DMS 273 treated with DMSO at 0.1 percent for 48 hours (cell line): ENCODE data around the gene HOXD11.

ENCODE experiments used
- DNase-seq: peaks from one replicate; lab custom pipeline; 2025; lab: John Stamatoyannopoulos, UW

The HOXD11 gene

GRCh38 chr2:176105730-176106580 is 1.1 kb upstream of the HOXD11 start:
- DNase-seq: no peak

DNA sequence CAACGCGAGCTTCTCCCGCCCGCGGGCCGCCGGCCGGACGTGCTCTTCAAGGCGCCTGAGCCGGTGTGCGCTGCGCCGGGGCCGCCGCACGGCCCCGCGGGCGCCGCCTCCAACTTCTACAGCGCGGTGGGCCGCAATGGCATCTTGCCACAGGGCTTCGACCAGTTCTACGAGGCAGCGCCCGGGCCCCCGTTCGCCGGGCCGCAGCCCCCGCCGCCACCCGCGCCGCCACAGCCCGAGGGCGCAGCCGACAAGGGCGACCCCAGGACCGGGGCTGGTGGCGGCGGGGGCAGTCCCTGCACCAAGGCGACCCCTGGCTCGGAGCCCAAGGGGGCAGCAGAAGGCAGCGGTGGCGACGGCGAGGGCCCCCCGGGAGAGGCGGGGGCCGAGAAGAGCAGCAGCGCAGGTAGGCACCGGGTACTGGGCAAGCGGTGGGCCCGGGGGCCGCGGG is 676 bp downstream of the HOXD11 start:
- DNase-seq: no peak

DNA sequence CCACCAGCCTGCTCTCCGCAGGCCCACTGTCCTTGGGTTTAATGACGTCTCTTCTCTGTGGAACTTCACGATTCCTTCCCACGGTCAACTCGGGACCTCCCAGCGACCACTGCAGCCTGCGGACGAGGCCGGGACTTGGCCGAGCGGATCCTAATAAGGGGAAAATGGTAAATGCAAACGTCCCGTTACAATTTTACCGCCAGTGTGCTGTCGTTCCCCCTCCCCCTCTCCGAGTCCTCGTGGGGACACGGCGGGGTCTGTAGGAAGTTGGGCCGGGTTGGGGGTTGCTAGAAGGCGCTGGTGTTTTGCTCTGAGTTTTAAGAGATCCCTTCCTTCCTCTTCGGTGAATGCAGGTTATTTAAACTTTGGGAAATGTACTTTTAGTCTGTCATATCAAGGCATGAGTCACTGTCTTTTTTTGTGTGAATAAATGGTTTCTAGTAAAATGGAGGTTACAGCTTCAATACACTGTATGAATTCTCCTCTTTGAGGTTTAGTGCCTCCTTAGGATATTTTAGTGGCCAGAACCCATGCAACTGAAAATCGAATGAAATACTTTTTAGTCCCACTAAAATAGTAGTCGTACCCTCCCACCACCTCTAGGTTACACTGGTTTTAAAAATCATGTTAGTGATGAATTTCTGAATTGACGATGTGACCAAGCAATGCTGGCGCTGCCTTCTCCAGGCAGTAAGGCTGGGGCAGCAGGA is 2.3 kb downstream of the HOXD11 start:
- no peak for DNase-seq

GRCh38 chr2:176109946-176110345 is 2.9 kb downstream of the HOXD11 start:
- DNase-seq: no peak

- DNase-seq: no peak
Observed at GRCh38 chr2:176110415-176111308, 3.6 kb downstream of the HOXD11 start.

- peak; percentile 20 for DNase-seq
Observed at GRCh38 chr2:176111309-176111663, 4.2 kb downstream of the HOXD11 start.

- DNase-seq: no peak
Observed at GRCh38 chr2:176111846-176112374, 4.8 kb downstream of the HOXD11 start.

DNA sequence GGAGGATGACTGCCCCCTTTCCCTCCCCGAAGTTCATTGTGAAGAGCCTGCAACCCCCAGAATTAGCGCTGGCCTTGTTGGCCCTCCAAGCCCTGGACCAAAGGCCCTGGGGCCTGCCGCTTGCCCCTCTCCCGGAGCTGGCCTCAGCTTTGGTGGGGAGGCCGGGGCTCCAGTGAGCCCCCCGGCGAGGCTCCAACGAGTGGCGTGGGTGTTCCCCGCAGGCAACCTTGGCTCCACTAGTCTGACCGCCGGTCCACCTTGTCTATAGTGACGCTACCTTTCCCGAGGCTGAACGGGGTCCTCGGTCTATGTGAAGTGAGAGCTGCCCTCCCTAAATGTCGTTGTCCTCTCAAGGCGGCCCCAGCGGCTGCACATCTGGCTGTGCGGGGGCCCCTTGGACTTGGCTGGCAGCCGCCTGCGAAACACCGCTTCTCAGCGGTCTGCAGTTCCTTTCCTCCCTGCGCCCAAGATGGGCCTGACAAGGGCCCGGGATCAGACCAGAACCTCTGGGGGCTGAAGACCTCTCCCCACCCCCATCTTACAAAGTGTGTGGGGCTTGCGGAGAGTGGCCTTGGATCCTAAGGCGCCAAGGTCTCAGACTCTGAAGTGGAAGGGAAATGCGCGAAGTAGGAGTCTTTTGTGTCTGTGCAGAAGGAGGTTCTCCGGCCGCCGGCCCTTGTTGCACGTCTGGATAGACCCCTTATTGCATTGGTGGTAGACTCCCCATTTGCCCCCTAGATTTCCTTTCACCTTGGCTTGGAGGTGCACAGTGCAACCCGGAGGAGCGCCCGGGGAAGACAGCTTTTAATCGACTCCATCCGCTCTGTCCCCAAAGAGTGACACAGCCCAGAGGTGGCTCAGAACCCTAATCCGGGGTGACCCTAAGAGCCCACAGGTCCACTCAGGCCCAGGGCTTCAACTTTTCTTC is 5.6 kb downstream of the HOXD11 start:
- DNase-seq: no peak

DNA sequence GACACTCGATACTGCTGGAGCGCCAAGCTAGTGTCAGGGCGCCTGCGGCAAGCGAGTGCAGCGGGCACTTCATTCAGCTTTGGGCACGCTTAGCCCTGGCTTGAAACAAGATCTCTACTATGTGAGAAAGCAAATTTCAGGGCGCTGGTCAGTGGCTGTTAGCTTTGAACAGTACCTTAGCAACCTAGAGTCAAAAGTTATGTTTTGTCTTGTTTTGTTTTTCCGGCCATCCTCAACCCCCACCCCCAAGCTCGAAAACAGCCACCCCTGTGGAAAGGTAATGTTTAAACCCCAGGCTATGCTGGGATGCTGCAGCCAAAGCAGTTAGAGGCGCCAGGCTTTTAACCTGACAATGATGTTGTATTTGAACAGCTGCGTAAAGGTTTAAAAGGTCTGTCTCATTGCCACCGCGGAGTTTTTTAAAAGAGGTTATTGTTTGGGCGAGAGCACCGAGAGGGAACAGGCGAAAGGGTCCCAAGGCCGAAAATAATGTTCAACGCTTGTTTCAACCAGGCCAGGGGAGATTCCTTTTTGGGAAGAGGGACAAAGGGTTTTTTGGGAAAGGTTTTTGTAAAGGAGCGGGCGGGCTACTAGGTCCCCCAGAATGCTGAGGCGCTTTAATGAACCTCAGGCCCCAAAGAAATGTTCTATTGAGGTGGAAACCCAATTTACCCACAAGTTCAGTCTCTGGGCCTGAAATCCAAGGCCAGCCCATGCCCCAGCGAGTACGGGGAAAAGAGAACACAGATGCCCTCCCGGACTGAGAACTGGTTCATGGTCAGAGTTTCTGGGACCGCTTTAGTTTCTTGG is 7.2 kb downstream of the HOXD11 start:
- DNase-seq: no peak

DNA sequence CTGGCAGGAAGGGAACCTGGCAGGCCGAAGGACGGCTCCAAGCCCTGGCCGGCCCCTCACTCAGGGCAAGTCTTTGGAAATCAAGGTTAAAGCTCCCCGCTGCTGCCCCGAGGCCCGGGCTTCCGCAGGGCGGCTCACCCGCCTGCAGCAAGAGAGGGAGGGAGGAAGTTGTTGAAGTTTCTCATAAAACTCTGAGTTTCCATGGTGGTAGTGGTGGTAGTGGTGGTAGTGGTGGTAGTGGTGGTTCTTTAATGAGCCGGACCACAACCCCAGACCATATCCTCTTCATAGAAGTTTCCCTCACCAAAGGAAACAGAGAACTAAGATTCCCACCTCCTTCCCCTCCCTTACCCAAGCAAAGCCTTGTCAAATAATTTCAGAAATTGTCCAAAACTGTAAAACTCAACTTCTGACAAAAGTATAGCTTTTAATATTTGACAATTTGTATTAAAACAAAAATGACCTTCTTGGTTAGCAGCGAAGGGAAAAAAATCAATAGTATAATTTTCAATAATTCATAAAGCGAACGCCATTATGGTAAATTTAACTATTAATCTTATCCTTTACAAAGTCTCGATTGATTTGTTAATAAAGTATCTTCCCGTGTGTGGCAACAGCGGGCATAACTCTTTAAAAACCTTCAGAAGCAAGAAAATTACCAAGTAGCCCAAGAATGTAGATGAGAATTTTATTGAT is 8.0 kb downstream of the HOXD11 start:
- DNase-seq: no peak

- DNase-seq: no peak
Observed at GRCh38 chr2:176115883-176116813, 9.1 kb downstream of the HOXD11 start, which contains the start of gene HOXD10. TSS of gene HOXD10 (plus strand) at chr2:176116778. CDS start at chr2:176116834, 56 bp downstream.

- DNase-seq: no peak
Observed at GRCh38 chr2:176117162-176117822, 10.2 kb downstream of the HOXD11 start.

GRCh38 chr2:176117823-176118371 is 10.8 kb downstream of the HOXD11 start:
- DNase-seq: no peak

- DNase-seq: no peak
Observed at GRCh38 chr2:176118601-176119339, 11.7 kb downstream of the HOXD11 start.

GRCh38 chr2:176120364-176121189 is 13.5 kb downstream of the HOXD11 start:
- no peak for DNase-seq
